Measurements from ENCODE around the gene RNF224. TPM values are rescaled to one million over a fixed set of nuclear protein-coding genes. Genes with fewer than 3 reads are reported as not detected.
"Not testable (repeated sequence)": the region's sequence is repeated elsewhere in the genome, so short reads cannot be mapped to it uniquely, and the experiment has no call there.

RNF224 gene
- total and polyA plus RNA-seq, 4 donors = 0.06 to 2.2 (median 1.3) TPM; not detected in 1

DNA sequence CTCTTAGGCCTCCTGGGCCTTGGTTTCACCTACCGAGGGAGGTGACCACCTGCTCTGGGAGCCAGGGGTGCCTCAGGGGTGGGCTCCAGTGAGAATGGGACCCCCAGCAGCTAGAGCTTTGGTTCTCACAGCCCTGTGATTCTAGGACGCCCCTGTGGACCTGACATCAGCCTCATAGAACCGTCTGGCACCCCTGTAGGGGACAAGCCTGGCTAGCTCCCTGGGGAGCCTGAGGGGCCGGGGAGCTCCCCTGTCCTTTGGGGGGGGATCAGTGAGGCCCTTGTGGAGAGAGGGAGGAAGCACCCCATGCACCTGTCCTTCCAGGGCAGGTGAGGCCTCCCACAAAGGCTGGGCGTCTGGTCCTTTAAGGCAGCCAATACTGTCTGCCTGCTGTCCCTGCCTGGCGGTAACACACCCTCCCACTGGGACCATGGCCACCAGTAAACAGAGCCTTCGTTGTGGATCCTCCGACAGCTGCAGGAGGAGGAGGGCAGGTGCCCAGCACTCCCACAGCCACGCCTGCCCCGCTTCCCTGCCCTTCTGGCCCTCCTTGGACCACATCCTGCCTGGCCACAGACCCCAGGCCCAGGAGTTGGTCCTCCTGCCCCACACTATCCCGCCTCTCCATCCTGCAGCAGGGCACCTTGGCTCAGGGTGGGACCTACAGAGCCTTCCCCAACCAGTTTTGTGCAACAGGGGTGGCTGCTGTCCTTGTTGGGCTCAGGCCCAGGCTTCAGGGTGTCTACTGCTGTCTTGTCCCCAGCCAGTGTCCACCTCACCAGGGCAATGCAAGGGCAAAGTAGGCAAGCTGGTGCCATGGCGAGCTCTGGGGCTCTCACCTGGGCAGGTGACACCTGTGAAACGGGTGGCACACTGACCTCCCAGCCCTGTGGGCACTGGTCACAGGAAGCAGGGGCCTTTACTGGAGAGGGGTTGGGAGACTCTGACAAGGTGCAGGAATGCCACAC, 10.7 kb downstream of the RNF224 start:
- Histone ChIP-seq H3K9me3 (ENCODE audit: control insufficient read depth, insufficient read depth, low read length) (no peaks in the 10 kb centered on the region), H3K27me3 (ENCODE audit: control insufficient read depth, insufficient read depth, low read length) (no peaks in the 10 kb centered on the region), H3K27ac (ENCODE audit: low read depth, low read length) (peak overlapping the region; percentile 61), H3K4me3 (ENCODE audit: low read depth, low read length) (no peak overlapping the region), H3K36me3 (ENCODE audit: control insufficient read depth, insufficient read depth, low read length) (peaks cover 53% of the 10 kb centered on the region), H3K4me1 (ENCODE audit: control insufficient read depth, insufficient read depth, low read length) (peaks cover 65% of the 10 kb centered on the region)
- peak in 2 of 6 donors; percentile 14 to 56 for DNase-seq (ENCODE audit: low read depth in 4 of 6, low spot score in 6 of 6)
- WGBS (ENCODE audit: insufficient coverage) = 50% methylated on average over 12 of the region's 13 CpGs

DNA sequence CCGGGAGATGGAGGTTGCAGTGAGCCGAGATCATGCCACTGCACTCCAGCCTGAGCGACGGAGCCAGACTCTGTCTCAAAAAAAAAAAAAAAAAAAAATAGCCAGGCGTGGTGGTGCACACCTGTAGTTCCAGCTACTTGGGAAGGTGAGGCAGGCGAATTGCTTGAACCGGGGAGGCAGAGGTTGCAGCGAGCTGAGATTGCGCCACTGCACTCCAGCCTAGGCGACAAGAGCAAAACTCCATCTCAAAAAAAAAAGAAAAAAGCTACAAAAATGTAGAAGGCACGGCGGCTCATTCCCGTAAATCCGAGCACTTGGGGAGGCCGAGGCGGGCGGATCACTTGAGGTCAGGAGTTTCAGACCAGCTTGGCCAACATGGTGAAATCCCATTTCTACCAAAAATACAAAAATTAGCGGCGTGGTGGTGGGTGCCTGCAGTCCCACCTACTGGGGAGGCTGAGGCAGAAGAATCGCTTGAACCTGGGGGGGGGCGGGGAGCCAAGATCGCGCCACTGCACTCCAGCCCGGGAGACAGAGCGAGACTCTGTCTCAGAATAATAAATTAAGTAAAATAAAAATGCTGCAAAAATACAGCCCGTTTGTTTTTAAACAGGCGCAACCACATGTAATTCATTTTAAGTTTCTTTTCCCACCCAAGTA, 12.4 kb downstream of the RNF224 start:
- not testable (repeated sequence) for H3K27me3 ChIP-seq (ENCODE audit: control insufficient read depth, insufficient read depth, low read length); H3K9me3 ChIP-seq (ENCODE audit: control insufficient read depth, insufficient read depth, low read length); DNase-seq (ENCODE audit: low read depth in 4 of 6, low spot score in 6 of 6)
- Histone ChIP-seq H3K27ac (ENCODE audit: low read depth, low read length) (peak overlapping the region; percentile 95), H3K36me3 (ENCODE audit: control insufficient read depth, insufficient read depth, low read length) (peaks cover 64% of the 10 kb centered on the region), H3K4me1 (ENCODE audit: control insufficient read depth, insufficient read depth, low read length) (peaks cover 81% of the 10 kb centered on the region), H3K4me3 (ENCODE audit: low read depth, low read length) (peak overlapping the region; percentile 61)
- 47% methylated on average over 3 of the region's 27 CpGs for WGBS (ENCODE audit: insufficient coverage)

- H3K36me3 ChIP-seq (ENCODE audit: control insufficient read depth, insufficient read depth, low read length) = peaks cover 64% of the 10 kb centered on the region
- peak in 3 of 6 donors; percentile 63 to 91 (median 82) for DNase-seq (ENCODE audit: low read depth in 4 of 6, low spot score in 6 of 6)
- peaks cover 84% of the 10 kb centered on the region for H3K4me1 ChIP-seq (ENCODE audit: control insufficient read depth, insufficient read depth, low read length)
- H3K9me3 ChIP-seq (ENCODE audit: control insufficient read depth, insufficient read depth, low read length) = no peaks in the 10 kb centered on the region
- peak overlapping the region; percentile 61 for H3K4me3 ChIP-seq (ENCODE audit: low read depth, low read length)
- 0% methylated on average over 58 of the region's 58 CpGs for whole genome bisulfite sequencing (ENCODE audit: insufficient coverage)
- H3K27me3 ChIP-seq (ENCODE audit: control insufficient read depth, insufficient read depth, low read length) = no peaks in the 10 kb centered on the region
- H3K27ac ChIP-seq (ENCODE audit: low read depth, low read length) = peak overlapping the region; percentile 95
Observed at GRCh38 chr9:137240318-137240840, 13.1 kb downstream of the RNF224 start.

- peak; percentile 96 to 100 (median 99) for DNase-seq (ENCODE audit: low read depth in 4 of 6, low spot score in 6 of 6)
- H3K27ac ChIP-seq (ENCODE audit: low read depth, low read length) = peak within 1 kb of the TSS; percentile 95
- 0% methylated on average over 67 of the region's 67 CpGs for WGBS (ENCODE audit: insufficient coverage)
- peaks cover 81% of the 10 kb centered on the region for H3K4me1 ChIP-seq (ENCODE audit: control insufficient read depth, insufficient read depth, low read length)
- no peaks in the 10 kb centered on the region for H3K9me3 ChIP-seq (ENCODE audit: control insufficient read depth, insufficient read depth, low read length)
- H3K4me3 ChIP-seq (ENCODE audit: low read depth, low read length) = peak within 1 kb of the TSS; percentile 66
- H3K27me3 ChIP-seq (ENCODE audit: control insufficient read depth, insufficient read depth, low read length) = no peaks in the 10 kb centered on the region
- H3K36me3 ChIP-seq (ENCODE audit: control insufficient read depth, insufficient read depth, low read length) = peaks cover 59% of the 10 kb centered on the region
Observed at GRCh38 chr9:137240841-137241489, 13.7 kb downstream of the RNF224 start, which contains the start of gene TUBB4B. TUBB4B (plus strand) TSS chr9:137241287; CDS start chr9:137241361, 74 bp downstream.

DNA sequence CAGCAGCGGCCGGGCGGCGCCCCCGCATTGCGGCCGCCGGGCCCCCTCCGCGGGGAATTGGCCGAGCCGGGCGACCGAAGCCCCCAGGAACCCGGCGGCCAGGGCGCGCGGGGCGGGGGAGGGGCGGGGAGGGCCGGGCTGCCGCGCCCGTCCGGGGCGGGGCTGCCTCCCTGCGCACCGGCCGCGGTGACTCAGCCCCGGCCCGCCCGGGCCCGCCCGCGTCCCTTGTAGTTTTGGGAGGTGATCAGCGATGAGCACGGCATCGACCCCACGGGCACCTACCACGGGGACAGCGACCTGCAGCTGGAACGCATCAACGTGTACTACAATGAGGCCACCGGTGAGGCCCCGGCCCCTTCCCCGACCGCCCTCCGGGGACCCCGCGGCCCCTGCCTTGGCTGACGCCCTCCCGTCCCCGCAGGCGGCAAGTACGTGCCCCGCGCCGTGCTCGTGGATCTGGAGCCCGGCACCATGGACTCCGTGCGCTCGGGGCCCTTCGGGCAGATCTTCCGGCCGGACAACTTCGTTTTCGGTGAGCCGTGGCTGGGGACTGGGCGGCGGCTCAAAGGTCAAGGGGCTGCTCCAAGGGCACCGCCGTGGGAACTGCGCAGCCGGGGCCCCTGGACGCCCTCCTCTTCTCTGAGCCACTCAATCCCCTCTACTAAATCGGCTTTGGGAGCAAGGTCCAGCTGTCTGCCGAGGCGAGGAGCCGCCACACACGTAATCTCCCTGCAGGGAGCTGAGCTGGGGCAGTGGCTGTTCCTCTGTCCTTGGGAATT, 14.4 kb downstream of the RNF224 start:
- DNase-seq (ENCODE audit: low read depth in 4 of 6, low spot score in 6 of 6) = no peak
- WGBS (ENCODE audit: insufficient coverage) = under 1% methylated on average over 75 of the region's 83 CpGs

DNA sequence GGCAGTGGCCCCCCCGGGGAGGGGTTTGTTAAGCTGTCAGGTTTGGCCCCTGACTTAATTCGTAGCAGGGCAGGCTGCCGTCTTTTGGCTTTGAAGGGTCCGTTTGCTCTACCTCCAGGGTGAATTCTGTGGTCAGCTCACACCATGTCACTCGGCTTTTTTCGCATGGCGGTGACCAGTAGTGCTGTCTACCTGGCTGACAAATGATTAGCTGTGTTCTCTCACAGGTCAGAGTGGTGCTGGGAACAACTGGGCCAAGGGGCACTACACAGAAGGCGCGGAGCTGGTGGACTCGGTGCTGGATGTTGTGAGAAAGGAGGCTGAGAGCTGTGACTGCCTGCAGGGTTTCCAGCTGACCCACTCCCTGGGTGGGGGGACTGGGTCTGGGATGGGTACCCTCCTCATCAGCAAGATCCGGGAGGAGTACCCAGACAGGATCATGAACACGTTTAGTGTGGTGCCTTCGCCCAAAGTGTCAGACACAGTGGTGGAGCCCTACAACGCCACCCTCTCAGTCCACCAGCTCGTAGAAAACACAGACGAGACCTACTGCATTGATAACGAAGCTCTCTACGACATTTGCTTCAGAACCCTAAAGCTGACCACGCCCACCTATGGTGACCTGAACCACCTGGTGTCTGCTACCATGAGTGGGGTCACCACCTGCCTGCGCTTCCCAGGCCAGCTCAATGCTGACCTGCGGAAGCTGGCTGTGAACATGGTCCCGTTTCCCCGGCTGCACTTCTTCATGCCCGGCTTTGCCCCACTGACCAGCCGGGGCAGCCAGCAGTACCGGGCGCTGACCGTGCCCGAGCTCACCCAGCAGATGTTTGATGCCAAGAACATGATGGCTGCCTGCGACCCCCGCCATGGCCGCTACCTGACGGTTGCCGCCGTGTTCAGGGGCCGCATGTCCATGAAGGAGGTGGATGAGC, 15.2 kb downstream of the RNF224 start:
- Histone ChIP-seq H3K27ac (ENCODE audit: low read depth, low read length) (no peak overlapping the region), H3K36me3 (ENCODE audit: control insufficient read depth, insufficient read depth, low read length) (peaks cover 50% of the 10 kb centered on the region)
- 78% methylated on average over 35 of the region's 36 CpGs for WGBS (ENCODE audit: insufficient coverage)

More for the DNA sequence above, 14.4 kb downstream of the RNF224 start:
- peaks cover 56% of the 10 kb centered on the region for H3K36me3 ChIP-seq (ENCODE audit: control insufficient read depth, insufficient read depth, low read length)
- peaks cover 74% of the 10 kb centered on the region for H3K4me1 ChIP-seq (ENCODE audit: control insufficient read depth, insufficient read depth, low read length)
- peak overlapping the region; percentile 66 for H3K4me3 ChIP-seq (ENCODE audit: low read depth, low read length)
- H3K27ac ChIP-seq (ENCODE audit: low read depth, low read length) = peak overlapping the region; percentile 33
- H3K9me3 ChIP-seq (ENCODE audit: control insufficient read depth, insufficient read depth, low read length) = no peaks in the 10 kb centered on the region
- no peaks in the 10 kb centered on the region for H3K27me3 ChIP-seq (ENCODE audit: control insufficient read depth, insufficient read depth, low read length)

GRCh38 chr9:137243266-137243625, 15.9 kb downstream of the RNF224 start:
- Histone ChIP-seq H3K4me1 (ENCODE audit: control insufficient read depth, insufficient read depth, low read length) (peaks cover 59% of the 10 kb centered on the region), H3K36me3 (ENCODE audit: control insufficient read depth, insufficient read depth, low read length) (peaks cover 44% of the 10 kb centered on the region)
- not testable (repeated sequence) for H3K27ac ChIP-seq (ENCODE audit: low read depth, low read length); H3K4me3 ChIP-seq (ENCODE audit: low read depth, low read length); H3K9me3 ChIP-seq (ENCODE audit: control insufficient read depth, insufficient read depth, low read length); H3K27me3 ChIP-seq (ENCODE audit: control insufficient read depth, insufficient read depth, low read length); DNase-seq (ENCODE audit: low read depth in 4 of 6, low spot score in 6 of 6)
- 92% methylated on average over 11 of the region's 18 CpGs for WGBS (ENCODE audit: insufficient coverage)

More for the DNA sequence above, 15.2 kb downstream of the RNF224 start:
- Histone ChIP-seq H3K27me3 (ENCODE audit: control insufficient read depth, insufficient read depth, low read length) (no peaks in the 10 kb centered on the region), H3K9me3 (ENCODE audit: control insufficient read depth, insufficient read depth, low read length) (no peaks in the 10 kb centered on the region), H3K4me3 (ENCODE audit: low read depth, low read length) (peak overlapping the region; percentile 66), H3K4me1 (ENCODE audit: control insufficient read depth, insufficient read depth, low read length) (peaks cover 66% of the 10 kb centered on the region)
- DNase-seq (ENCODE audit: low read depth in 4 of 6, low spot score in 6 of 6) = no peak

All from spinal cord (tissue), 10 donors.